GM08714 (cell line): ENCODE results near the gene ASPG.

Source experiments
- H3K4me3 ChIP-seq: fragments of 200-500 bp; sonication (Bioruptor generic); 2 replicates; pipeline ENCODE4 v1.5.1; 2014; ENCODE audit warnings: mild to moderate bottlenecking, low read length, inconsistent platforms
- ZNF274 ChIP-seq: IDR thresholded peaks from 2 replicates; pipeline ENCODE4 v1.6.1; 2012; ENCODE audit warnings: mild to moderate bottlenecking, low read depth, low read length

Gene ASPG

GRCh38 chr14:104134061-104134965 lies 48.8 kb downstream of the ASPG start:
- no peak for TF ChIP-seq ZNF274
- no peak overlapping the region for H3K4me3 ChIP-seq

- no peak overlapping the region for H3K4me3 ChIP-seq
- TF ChIP-seq ZNF274: no peak
These were observed 49.8 kb downstream of the ASPG start for GRCh38 chr14:104135121-104135903.

GRCh38 chr14:104135904-104136471 lies 50.5 kb downstream of the ASPG start:
- no peak for TF ChIP-seq ZNF274
- no peak overlapping the region for H3K4me3 ChIP-seq

GRCh38 chr14:104136472-104137296 lies 51.2 kb downstream of the ASPG start:
- H3K4me3 ChIP-seq: no peak overlapping the region

GRCh38 chr14:104137297-104138097 lies 52.0 kb downstream of the ASPG start:
- H3K4me3 ChIP-seq: no peak overlapping the region; the same call in 1 of the 2 replicates
- TF ChIP-seq ZNF274: no peak

More at GRCh38 chr14:104136472-104137296, 51.2 kb downstream of the ASPG start:
- no peak for TF ChIP-seq ZNF274

- no peak for TF ChIP-seq ZNF274
These were observed 52.7 kb downstream of the ASPG start, which contains the start of gene KIF26A for GRCh38 chr14:104138098-104138717. KIF26A (plus strand) TSS chr14:104138587; CDS start chr14:104138723, 136 bp downstream.

GRCh38 chr14:104138718-104139459 lies 53.4 kb downstream of the ASPG start:
- H3K4me3 ChIP-seq: no peak overlapping the region
- TF ChIP-seq ZNF274: no peak

More at GRCh38 chr14:104138098-104138717, 52.7 kb downstream of the ASPG start, which contains the start of gene KIF26A:
- no peak within 1 kb of the TSS; the same call in 1 of the 2 replicates for H3K4me3 ChIP-seq

- TF ChIP-seq ZNF274: no peak
- H3K4me3 ChIP-seq: no peak overlapping the region
These were observed 54.1 kb downstream of the ASPG start for GRCh38 chr14:104139460-104140212.

- no peak overlapping the region for H3K4me3 ChIP-seq
- no peak for TF ChIP-seq ZNF274
These were observed 54.6 kb downstream of the ASPG start for GRCh38 chr14:104140213-104140462.

GRCh38 chr14:104140463-104141331 lies 55.2 kb downstream of the ASPG start:
- H3K4me3 ChIP-seq: no peak overlapping the region
- no peak for TF ChIP-seq ZNF274

GRCh38 chr14:104141621-104142091 lies 56.2 kb downstream of the ASPG start:
- TF ChIP-seq ZNF274: no peak
- no peak overlapping the region for H3K4me3 ChIP-seq
